ENCODE results near the gene PNPO.

GRCh38 chr17:47905221-47905733 is 36.1 kb upstream of the PNPO start:
- TF ChIP-seq CTCF (IDR thresholded peaks at IDR 0.05) (peak in 1 of 6 experiments; percentile 20), POLR2A (IDR thresholded peaks at IDR 0.05) (peak in 1 of 2 donors; percentile 14)

All from thyroid gland (tissue), 4 donors.